ENCODE results near the gene GRID2.

GRCh38 chr4:93469560-93469959, 1165.8 kb downstream of the GRID2 start:
- TF ChIP-seq TRIM24 (IDR thresholded peaks at IDR 0.05) (no peak), POLR2A (conservative IDR thresholded peaks at IDR 0.05) (no peak), CBFA2T3 (IDR thresholded peaks at IDR 0.05) (no peak), CTCF (IDR thresholded peaks at IDR 0.05 in 2 of 3, conservative IDR thresholded peaks at IDR 0.05 in 1 of 3; ENCODE audit: insufficient read depth in 2 of 3, low read depth in 1 of 3, low read length in 3 of 3) (no peak), NR2C2 (CRISPR knock-in tag; IDR thresholded peaks at IDR 0.05) (no peak), NR2C2 (tag; IDR thresholded peaks at IDR 0.05) (no peak)
